HG02642 (cell line): Measurements from ENCODE around the gene LILRB4.
"Not testable (repeated sequence)": the region's sequence is repeated elsewhere in the genome, so short reads cannot be mapped to it uniquely, and the experiment has no call there.

ENCODE experiments used
- ATAC-seq: cut with Tn5 transposase; IDR thresholded peaks from one replicate; pipeline ENCODE4 v1.9.1; 2021; ENCODE audit warnings: mild to moderate bottlenecking; ENCODE audit not compliant: unreplicated experiment, poor library complexity

LILRB4 gene

DNA sequence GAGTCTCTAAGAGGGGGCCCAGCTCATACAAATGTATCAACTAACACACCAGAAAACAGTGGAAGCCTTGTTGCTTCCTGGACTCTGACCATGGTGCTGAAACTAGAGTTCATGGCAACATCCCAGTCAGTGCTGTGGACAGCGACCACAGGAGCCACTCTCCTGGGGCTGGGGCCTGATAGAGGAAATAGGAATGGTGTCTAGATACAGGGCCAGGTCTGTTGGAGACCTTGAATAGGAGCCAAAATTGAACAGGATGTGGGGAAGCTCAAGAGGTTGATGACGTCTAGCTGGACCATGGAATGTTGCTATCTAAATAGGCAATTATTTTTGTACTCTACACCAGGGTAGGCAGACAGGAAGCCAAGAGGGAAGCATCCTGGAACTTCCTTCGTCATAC, 21.7 kb downstream of the LILRB4 start:
- ATAC-seq = no peak

DNA sequence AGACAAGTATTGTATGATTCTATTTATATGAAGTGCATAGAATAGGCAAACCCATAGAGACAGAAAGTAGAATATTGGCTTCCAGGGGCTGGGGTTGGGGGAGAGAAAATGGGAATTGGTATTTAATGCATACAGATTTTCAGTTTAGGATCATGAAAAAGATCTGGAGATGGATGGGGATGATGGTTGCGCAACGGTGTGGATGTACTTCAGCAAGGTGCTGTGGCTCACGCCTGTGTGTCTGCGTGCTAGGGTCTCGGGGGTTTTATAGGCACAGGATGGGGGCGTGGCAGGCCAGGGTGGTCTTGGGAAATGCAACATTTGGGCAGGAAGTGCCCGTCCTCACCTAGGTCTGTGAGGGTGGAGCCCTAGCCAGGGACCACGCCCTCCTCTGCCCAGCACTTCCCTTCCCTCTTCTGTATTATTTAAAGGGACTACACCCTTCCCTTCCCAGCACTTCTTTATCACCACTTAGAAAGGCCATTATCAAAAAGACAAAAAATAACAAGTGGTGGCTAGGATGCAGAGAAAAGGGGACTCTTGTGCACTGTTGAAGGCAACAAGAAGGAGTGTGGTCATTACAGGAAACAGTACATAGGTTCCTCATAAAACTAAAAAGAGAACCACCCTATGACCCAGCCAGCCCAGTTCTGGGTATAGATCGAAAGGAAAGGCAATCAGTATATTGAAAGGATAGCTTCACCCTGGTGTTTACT, 29.0 kb downstream of the LILRB4 start:
- no peak for ATAC-seq

DNA sequence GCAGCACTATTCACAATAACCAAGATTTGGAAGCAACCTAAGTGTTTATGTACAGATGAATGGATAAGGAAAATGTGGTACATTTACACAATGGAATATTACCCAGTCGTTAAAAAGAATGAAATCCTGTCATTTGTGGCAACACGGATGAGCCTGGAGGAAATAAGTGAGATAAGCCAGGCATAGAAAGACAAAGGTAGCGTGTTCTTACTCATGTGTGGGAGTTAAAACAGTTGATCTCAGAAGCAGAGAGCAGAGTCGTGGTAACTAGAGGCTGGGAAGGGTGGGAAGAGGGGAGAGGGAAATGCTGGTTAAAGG, 29.5 kb downstream of the LILRB4 start:
- no peak for ATAC-seq

DNA sequence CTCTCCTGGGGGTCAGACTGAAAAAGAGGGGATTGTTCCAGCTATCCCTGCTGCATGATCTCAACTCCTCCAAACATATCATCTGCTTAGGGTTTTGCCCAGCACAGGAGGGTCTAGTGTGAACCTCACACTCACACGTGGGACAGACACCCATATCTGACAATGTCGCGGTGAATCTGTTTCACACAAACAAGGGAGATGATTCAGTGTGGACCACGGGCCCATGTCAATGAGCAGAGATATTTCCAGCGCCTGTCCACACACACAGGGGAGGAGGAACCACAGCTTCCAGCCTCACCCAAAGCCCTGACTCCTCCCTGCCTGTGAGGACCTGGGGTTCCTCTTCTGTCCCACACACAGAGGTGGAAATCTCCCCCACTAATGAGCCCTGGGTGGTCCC, 31.9 kb downstream of the LILRB4 start:
- ATAC-seq = no peak

DNA sequence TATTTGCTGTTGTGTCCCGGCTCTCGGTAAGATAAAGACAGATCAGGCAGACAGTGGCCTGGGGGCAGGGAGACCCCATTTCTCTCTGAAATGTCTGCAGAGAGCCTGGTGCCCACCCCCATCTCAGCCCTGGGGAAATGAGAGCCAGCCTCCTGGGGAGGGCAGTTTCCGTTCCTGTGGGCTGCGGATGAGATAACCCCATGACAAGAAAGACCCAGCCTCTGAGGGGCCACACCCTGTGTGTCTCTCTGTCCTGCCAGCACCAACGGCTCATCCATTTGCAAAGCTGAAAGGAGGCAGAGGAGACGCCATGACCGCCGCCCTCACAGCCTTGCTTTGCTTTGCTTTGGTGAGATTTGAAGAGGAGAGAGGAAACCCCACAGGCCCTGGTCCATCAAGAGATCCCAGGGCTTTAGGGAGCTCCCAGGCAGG, 33.3 kb downstream of the LILRB4 start:
- no peak for ATAC-seq

DNA sequence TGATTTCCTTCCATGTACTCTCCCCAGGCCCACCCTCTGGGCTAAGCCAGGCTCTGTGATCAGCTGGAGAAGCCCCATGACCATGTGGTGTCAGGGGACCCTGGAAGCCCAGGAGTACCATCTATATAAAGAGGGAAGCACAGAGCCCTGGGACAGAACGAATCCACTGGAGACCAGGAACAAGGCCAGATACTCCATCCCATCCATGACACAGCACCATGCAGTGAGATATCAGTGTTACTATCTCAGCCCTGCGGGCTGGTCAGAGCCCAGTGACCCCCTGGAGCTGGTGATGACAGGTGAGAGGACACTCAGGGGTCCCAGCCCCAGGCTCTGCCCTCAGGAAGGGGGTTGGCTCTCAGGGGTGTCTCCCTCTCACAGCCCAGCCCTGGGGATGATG, 34.0 kb downstream of the LILRB4 start:
- no peak for ATAC-seq

DNA sequence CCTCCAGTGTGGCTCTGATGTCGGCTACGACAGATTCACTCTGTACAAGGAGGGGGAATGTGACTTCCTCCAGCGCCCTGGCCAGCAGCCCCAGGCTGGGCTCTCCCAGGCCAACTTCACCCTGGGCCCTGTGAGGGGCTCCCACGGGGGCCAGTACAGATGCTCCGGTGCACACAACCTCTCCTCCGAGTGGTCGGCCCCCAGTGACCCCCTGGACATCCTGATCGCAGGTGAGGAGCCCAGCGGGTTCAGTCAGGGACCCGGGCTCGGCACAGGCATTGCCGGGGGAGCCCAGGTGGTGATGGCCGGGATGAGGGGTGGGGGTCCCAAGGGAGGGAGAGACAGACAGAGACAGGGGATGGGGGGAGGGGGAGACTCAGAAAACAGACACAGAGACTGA, 34.9 kb downstream of the LILRB4 start:
- not testable (repeated sequence) for ATAC-seq

DNA sequence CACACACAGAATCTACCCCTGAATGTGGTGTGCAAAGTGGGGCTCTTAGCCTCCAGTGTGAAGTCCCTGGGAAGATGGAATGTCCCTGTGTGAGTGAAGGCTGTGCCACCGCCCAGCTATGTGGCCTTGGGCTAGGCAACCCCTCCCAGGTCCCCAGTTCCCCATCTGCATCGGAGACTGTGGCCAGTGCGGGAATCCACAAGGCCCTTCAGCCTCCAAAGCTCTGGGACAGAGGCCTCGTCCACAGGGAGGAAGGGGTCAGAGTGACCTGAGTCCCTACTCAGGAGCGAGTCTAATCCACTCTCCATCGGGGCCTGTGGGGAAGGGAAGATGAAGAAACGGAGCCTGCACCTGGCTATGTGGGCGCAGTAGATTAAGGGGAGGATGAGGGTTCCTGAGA, 42.1 kb downstream of the LILRB4 start:
- no peak for ATAC-seq

DNA sequence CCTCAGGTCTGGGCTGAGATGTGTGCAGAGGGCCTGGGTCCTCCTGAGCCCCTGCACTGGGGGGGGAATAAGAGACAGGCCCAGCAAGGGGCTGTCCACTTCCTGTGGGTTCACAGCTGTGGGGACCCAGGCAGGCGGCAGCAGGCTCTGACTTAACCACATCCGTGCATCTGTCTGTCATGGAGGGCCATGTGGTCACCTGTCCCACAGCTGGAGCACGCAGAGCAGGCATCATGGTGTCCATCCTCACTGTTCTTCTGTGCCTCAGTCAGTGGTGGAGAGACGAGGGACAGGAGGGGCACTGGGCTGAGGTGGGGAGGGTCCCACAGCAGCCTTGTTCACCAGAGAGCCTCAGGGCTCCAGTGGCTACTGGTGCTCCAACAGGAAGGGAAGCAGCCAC, 45.2 kb downstream of the LILRB4 start:
- ATAC-seq = no peak

DNA sequence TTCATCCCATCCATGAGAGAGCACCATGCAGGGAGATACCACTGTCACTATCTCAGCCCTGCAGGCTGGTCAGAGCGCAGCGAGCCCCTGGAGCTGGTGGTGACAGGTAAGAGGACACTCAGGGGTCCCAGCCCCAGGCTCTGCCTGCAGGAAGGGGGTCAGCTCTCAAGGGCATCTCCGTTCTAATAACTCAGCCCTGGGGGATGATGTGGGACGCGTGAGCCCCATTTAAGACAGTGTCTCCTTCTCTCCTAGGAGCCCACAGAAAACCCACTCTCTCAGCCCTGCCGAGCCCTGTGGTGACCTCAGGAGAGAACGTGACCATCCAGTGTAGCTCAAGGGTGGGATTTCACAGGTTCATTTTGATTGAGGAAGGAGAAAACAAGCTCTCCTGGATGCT, 46.0 kb downstream of the LILRB4 start:
- ATAC-seq = no peak

DNA sequence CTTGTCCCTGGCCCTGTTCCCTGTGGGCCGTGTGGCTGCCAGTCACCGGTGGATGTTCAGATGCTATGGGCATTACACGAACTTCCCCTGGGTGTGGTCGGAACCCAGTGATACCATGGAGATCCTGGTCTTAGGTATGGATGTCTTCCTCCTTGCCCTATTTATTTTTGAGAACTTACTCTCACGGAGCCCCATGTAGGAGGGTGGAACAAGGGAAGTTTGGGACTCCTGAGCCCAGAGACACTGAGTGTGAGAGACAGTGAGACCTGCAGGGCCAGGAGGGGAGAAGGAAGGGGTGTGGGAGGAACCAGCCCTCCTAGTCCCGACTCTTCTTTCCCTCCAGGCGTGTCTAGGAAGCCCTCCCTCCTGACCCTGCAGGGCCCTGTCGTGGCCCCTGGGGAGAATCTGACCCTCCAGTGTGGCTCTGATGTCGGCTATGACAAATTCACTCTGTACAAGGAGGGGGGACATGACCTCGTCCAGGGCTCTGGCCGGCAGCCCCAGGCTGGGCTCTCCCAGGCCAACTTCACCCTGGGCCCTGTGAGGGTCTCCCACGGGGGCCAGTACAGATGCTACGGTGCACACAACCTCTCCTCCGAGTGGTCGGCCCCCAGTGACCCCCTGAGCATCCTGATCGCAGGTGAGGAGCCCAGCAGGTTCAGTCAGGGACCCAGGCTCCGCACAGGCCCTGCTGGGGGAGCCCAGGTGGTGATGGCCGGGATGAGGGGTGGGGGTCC, 46.6 kb downstream of the LILRB4 start:
- no peak for ATAC-seq

DNA sequence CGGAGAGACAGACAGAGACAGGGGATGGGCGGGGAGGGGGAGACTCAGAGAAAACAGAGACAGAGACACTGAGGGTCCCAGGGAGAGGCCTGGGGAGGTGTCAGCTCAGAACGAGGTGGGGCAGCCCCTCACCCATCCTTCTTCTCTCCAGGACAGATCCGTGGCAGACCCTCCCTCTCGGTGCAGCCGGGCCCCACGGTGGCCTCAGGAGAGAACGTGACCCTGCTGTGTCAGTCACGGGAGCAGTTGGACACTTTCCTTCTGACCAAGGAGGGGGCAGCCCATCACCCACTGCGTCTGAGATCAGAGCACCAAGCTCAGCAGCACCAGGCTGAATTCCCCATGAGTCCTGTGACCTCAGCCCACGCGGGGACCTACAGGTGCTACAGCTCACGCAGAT, 47.2 kb downstream of the LILRB4 start:
- ATAC-seq = not testable (repeated sequence)
